Measurements from ENCODE around the gene LY6G6D. TPM values are rescaled to one million over a fixed set of nuclear protein-coding genes. Genes with fewer than 3 reads are reported as not detected.
"Not testable (repeated sequence)": the region's sequence is repeated elsewhere in the genome, so short reads cannot be mapped to it uniquely, and the experiment has no call there.

LY6G6D gene
- total RNA-seq, 3 donors from 2014 or later (not counting 1 experiment from before 2014, with no cell fraction given), result 0.94 TPM; not detected in 2

GRCh38 chr6:31706599-31706998 is 8.5 kb upstream of the LY6G6D start, which contains the start of gene LY6G6F:
Gene LY6G6F, plus strand, starts transcription at chr6:31706866. Its CDS starts 41 bp downstream, at chr6:31706907.
- H3K4me3 ChIP-seq (ENCODE audit: low read length), result no peak within 1 kb of the TSS
- H3K36me3 ChIP-seq (ENCODE audit: control insufficient read depth, insufficient read depth, low read length), result peaks cover under 1% of the 10 kb centered on the region
- peaks cover 26 to 28% of the 10 kb centered on the region in 2 donors for H3K4me1 Mint-ChIP-seq
- H3K36me3 Mint-ChIP-seq, result no peaks in the 10 kb centered on the region
- no peak for TF ChIP-seq CTCF (IDR thresholded peaks at IDR 0.05)
- H3K4me1 ChIP-seq (ENCODE audit: control insufficient read depth, insufficient read depth, low read length), result peaks cover 32% of the 10 kb centered on the region
- no peak within 1 kb of the TSS for H3K27ac ChIP-seq (ENCODE audit: low read length)
- WGBS (ENCODE audit: insufficient coverage), result 90% methylated on average over 2 of the region's 3 CpGs
- H3K9me3 ChIP-seq (ENCODE audit: control insufficient read depth, insufficient read depth, low read length), result no peaks in the 10 kb centered on the region
- no peak within 1 kb of the TSS for H3K4me3 Mint-ChIP-seq
- ATAC-seq (no peak), DNase-seq (no peak)
- no peak within 1 kb of the TSS for H3K27ac Mint-ChIP-seq
- H3K27me3 ChIP-seq (ENCODE audit: control insufficient read depth, insufficient read depth, low read length), result no peaks in the 10 kb centered on the region
- intact Hi-C loops (cut with micrococcal nuclease), result no loop called here
- no peaks in the 10 kb centered on the region for H3K9me3 Mint-ChIP-seq
- no peaks in the 10 kb centered on the region for H3K27me3 Mint-ChIP-seq (ENCODE audit: low read depth in 2 of 2)

GRCh38 chr6:31707701-31708100 is 7.4 kb upstream of the LY6G6D start:
- Histone ChIP-seq H3K27ac (ENCODE audit: low read length) (no peak overlapping the region), H3K27me3 (ENCODE audit: control insufficient read depth, insufficient read depth, low read length) (no peaks in the 10 kb centered on the region), H3K4me3 (ENCODE audit: low read length) (no peak overlapping the region), H3K4me1 (ENCODE audit: control insufficient read depth, insufficient read depth, low read length) (peaks cover 22% of the 10 kb centered on the region), H3K9me3 (ENCODE audit: control insufficient read depth, insufficient read depth, low read length) (no peaks in the 10 kb centered on the region), H3K36me3 (ENCODE audit: control insufficient read depth, insufficient read depth, low read length) (no peaks in the 10 kb centered on the region)
- no peaks in the 10 kb centered on the region for H3K9me3 Mint-ChIP-seq
- H3K4me3 Mint-ChIP-seq, result no peak overlapping the region
- H3K27me3 Mint-ChIP-seq (ENCODE audit: low read depth in 2 of 2), result no peaks in the 10 kb centered on the region
- no peak for TF ChIP-seq CTCF (IDR thresholded peaks at IDR 0.05)
- intact Hi-C loops (cut with micrococcal nuclease), result no loop called here
- no peaks in the 10 kb centered on the region for H3K36me3 Mint-ChIP-seq
- DNase-seq (no peak), ATAC-seq (no peak)
- no peak overlapping the region for H3K27ac Mint-ChIP-seq
- H3K4me1 Mint-ChIP-seq, result peaks cover 23% of the 10 kb centered on the region in 2 donors
- 87% methylated on average over 10 of the region's 10 CpGs for WGBS (ENCODE audit: insufficient coverage)

GRCh38 chr6:31708224-31708623 is 6.9 kb upstream of the LY6G6D start:
- Mint-ChIP-seq H3K36me3 (no peaks in the 10 kb centered on the region), H3K4me1 (peaks cover 20% of the 10 kb centered on the region in 2 donors), H3K27ac (no peak overlapping the region), H3K9me3 (no peaks in the 10 kb centered on the region), H3K4me3 (no peak overlapping the region), H3K27me3 (ENCODE audit: low read depth in 2 of 2) (no peaks in the 10 kb centered on the region)
- no peaks in the 10 kb centered on the region for H3K9me3 ChIP-seq (ENCODE audit: control insufficient read depth, insufficient read depth, low read length)
- intact Hi-C loops (cut with micrococcal nuclease), result no loop called here
- DNase-seq (no peak), ATAC-seq (no peak)
- no peak overlapping the region for H3K4me3 ChIP-seq (ENCODE audit: low read length)
- no peaks in the 10 kb centered on the region for H3K27me3 ChIP-seq (ENCODE audit: control insufficient read depth, insufficient read depth, low read length)
- WGBS (ENCODE audit: insufficient coverage), result 95% methylated on average over 2 of the region's 3 CpGs
- H3K27ac ChIP-seq (ENCODE audit: low read length), result no peak overlapping the region
- no peaks in the 10 kb centered on the region for H3K36me3 ChIP-seq (ENCODE audit: control insufficient read depth, insufficient read depth, low read length)
- H3K4me1 ChIP-seq (ENCODE audit: control insufficient read depth, insufficient read depth, low read length), result peaks cover 22% of the 10 kb centered on the region
- no peak for TF ChIP-seq CTCF (IDR thresholded peaks at IDR 0.05)

GRCh38 chr6:31709157-31709556 is 6.0 kb upstream of the LY6G6D start:
- H3K36me3 ChIP-seq (ENCODE audit: control insufficient read depth, insufficient read depth, low read length); H3K4me3 ChIP-seq (ENCODE audit: low read length); DNase-seq; H3K27ac Mint-ChIP-seq; H3K27me3 Mint-ChIP-seq (ENCODE audit: low read depth in 2 of 2); H3K36me3 Mint-ChIP-seq; H3K9me3 ChIP-seq (ENCODE audit: control insufficient read depth, insufficient read depth, low read length); ATAC-seq; intact Hi-C loops (cut with micrococcal nuclease); H3K27ac ChIP-seq (ENCODE audit: low read length); H3K4me3 Mint-ChIP-seq; H3K27me3 ChIP-seq (ENCODE audit: control insufficient read depth, insufficient read depth, low read length); H3K9me3 Mint-ChIP-seq: not testable (repeated sequence)
- peaks cover 16 to 19% of the 10 kb centered on the region in 2 donors for H3K4me1 Mint-ChIP-seq
- WGBS (ENCODE audit: insufficient coverage), result 90% methylated on average over 9 of the region's 11 CpGs
- peaks cover 14% of the 10 kb centered on the region for H3K4me1 ChIP-seq (ENCODE audit: control insufficient read depth, insufficient read depth, low read length)
